GM19023 (cell line): ENCODE results near the gene RAD51B.
"Not testable (repeated sequence)": the region's sequence is repeated elsewhere in the genome, so short reads cannot be mapped to it uniquely, and the experiment has no call there.

ENCODE experiments used
- ATAC-seq: cut with Tn5 transposase; IDR thresholded peaks from one replicate; pipeline ENCODE4 v1.9.1; 2021; ENCODE audit warnings: mild to moderate bottlenecking, moderate library complexity; ENCODE audit not compliant: unreplicated experiment

The RAD51B gene

DNA sequence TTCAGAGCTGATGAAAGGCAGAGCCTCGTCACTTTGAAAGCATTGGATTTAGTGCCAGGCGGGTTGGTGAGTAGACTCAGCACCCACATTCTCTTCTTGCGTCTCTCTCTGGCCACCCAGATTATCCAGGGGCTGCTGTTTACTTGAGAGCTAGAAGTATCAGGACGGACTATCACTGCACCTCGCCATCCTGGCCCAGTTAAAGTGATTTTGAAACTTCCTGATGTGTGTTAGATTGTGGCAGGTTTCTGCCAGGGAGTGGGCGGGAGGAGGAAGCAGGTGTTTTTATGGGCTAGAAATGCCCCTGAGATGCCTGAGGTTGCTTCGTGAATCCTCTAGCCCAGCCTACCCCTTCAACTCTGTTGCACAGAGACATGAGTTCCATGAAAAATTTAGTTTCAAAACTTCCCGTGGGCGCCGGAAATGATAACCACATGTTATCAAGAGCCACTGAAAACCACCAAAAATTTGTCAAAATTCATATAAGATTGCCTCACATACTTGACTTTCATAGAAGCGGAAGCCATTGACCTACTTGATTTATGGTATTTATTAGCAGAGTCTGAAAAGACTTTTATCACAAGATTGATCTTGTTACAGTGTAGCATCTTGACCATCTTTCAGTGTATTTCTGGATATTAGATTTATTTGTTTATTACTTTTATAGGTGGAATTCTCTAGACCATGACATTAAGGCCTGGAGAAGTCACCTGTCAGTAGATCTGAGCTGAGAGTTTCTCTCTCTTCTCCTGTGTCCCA is 466.0 kb downstream of the RAD51B start:
- ATAC-seq = no peak

DNA sequence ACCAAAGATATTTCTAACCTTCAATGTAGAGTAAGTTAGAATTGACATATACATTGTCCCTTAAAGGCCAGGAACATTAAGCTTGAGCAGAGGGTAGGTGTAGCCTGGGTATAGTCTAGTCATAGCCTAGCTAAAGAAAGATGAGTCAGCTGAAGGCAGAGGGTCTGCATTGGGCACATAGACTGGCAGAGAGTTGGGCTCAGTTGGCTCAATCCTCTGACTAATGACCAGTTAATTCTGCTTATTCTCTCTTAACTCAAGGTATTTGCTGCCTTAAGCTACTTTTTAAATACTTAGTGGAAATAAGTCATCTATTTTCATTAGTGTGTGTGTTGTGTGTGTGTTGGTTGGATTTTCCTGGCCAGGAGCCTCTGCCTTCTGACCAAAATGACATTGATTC is 467.1 kb downstream of the RAD51B start:
- ATAC-seq = no peak

DNA sequence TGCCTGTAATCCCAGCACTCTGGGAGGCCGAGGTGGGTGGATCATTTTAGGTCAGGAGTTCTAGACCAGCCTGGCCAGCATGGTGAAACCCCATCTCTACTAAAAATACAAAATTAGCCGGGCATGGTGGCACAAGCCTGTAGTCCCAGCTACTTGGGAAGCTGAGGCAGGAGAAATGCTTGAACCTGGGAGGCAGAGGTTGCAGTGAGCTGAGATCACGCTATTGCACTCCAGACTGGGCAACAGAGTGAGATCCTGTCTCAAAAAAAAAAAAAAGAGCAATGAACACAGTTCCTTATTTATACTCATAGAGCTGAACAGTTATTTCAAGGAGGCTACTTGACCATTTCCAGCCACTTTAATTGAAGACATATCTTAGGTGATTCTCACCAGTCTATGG is 469.9 kb downstream of the RAD51B start:
- ATAC-seq = not testable (repeated sequence)

GRCh38 chr14:68291820-68292219 is 472.2 kb downstream of the RAD51B start:
- ATAC-seq = no peak

DNA sequence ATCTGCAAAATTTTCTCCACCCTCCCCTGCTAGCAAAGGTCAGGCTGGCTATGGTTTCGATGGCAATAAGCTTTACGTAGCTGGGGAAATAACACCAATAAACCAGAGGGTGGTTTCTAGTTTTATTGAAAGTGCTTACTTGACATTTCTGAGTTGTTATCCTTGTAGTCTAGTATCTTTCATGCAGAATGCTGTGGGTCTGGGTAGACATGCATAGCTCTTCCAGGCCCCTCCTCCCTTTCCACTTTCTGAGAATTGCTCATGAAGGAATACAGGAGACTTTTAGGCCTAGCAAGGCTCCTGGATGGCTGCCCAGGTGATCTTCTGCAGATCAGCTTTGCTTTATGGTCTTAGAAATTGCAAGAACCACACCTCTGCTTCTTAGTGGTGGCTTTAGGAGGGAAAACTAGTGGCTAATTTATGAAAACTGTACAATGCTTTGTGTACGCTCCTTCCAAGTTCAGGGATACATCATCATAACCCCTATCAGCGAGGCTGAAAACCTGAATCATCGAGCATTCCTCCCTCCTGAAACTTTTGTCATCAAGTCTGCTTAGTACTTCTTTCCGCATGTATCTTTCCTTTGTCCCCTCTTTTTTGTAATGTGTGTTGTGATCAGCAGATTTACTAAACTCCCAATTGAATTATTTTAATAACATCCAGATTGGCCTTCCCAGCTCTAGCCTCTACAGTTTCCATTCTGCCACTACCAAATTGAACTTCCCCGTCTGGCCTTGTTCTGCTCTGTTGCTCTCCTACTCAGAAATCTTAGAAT is 473.0 kb downstream of the RAD51B start:
- ATAC-seq = no peak

- no peak for ATAC-seq
Observed at GRCh38 chr14:68293404-68293803, 473.8 kb downstream of the RAD51B start.

- ATAC-seq = no peak
Observed at GRCh38 chr14:68295316-68295816, 475.8 kb downstream of the RAD51B start.

DNA sequence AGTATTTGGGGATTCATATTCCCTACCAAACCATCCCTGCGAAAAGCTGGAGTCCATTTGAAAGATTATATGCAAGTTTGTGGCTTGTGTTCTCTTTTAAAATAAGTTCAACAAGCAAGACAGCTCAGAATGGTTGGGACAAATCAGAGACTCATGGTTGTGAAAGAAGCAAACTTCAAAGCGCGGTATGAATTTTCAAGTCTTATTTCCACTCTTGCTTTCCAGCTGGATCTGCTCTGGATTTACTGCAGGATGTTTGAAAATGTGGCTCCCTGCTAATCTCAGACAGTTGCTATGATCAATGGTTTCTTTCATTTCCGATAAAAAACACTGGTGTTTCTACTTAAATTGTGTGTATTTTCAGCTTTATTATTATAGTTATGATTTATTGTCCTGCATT is 477.5 kb downstream of the RAD51B start:
- no peak for ATAC-seq

DNA sequence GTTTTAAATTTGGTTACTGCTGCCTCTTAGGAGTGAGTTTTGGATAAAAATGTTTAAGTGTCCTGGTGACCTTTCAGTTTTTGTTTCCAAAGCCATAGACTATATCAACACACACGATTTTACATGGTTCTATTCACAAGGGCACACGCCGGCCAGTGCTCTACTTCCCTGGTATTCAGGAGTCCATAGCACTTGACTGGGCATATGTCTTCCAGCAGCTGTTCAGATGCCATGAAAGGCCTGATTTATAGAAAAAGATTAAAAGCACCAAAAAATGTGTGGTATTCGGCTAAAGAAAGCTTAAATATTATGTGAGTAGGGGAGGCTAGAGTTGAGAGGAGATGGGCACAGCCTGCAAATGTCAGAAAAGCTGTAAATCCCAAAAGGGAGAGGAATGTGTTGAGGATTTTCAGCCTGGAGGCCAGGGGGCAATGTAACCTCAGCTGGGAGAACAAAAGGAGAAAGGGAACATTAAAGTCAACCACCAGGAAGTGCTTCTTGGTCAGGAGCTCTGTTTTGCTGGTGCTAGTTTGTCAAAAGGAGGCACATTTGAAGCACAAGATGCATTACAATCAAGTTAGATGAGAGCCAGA is 478.4 kb downstream of the RAD51B start:
- ATAC-seq = no peak

- no peak for ATAC-seq
Observed at GRCh38 chr14:68300608-68301007, 481.0 kb downstream of the RAD51B start.

- no peak for ATAC-seq
Observed at GRCh38 chr14:68301219-68301618, 481.6 kb downstream of the RAD51B start.

DNA sequence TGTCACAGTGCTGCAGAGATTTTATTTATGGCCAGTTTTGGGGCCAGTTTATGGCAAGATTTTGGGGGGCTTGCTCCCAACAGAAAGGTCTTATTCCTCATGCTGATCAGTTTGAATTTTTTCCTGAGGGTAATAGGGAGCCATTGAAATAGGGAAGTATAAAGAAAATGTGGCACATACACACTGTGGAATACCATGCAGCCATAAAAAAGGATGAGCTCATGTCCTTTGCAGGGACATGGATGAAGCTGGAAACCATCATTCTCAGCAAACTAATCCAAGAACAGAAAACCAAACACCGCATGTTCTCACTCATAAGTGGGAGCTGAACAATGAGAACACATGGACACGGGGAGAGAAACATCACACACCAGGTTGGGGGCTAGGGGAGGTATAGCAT is 483.4 kb downstream of the RAD51B start:
- ATAC-seq = not testable (repeated sequence)

DNA sequence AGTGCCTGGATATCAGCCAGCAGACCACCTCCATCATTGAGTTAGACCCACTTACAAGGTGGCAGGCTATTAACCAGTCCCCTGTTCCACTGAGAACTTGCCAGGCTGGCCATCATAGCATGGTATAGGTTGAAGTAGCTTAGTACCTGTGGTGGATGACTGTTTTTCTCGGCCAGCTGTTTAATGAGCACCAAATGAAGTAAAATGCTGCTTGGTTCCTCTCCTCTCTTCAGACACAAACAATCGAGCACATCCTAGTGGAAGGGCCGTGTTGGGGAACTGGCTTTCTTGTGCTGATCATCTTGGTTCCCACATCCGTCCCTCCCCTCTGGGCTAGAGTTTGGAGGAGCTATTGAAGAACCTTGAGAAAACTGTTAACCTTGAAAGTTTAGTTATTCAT is 486.2 kb downstream of the RAD51B start:
- ATAC-seq = no peak

- no peak for ATAC-seq
Observed at GRCh38 chr14:68306265-68306933, 486.8 kb downstream of the RAD51B start.

DNA sequence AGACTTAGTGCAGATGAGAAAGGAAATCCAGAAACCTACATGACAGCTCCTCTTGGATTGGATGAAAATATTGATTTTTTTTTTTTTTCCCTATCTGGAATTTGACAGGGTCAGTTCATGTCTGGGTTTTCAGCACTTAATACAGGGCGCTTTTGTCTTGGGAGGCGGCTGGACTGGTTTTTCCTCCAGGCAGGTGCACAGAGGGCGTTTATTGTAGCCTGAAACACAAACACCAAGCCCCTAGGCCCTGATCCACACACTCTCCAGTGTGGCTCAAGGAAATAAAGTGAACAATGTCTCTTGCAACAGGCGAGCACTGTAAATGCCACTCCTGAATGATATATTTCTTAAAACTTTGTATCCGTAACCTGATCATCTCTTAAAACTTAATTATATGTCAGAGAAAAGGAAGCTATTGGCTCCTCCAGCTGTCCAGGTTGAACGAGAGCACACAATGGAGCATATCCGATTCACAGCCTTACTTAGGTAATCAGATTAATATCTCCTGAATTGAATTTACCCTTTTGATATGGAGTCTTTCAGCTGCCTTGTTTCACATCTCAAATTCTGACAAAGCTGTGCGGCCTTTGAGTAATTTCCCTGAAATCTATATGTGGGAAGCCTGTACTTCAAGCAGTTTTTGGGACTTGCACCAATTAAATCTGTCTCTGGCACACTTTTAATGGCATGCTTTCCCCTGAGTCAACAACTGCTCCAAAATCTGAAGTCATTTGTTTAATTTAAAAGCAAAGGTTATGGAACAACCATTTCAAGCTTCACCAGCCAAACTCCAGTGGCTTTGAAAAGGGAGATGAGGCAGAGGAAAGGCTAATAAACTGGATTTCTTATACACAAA is 487.6 kb downstream of the RAD51B start:
- no peak for ATAC-seq

DNA sequence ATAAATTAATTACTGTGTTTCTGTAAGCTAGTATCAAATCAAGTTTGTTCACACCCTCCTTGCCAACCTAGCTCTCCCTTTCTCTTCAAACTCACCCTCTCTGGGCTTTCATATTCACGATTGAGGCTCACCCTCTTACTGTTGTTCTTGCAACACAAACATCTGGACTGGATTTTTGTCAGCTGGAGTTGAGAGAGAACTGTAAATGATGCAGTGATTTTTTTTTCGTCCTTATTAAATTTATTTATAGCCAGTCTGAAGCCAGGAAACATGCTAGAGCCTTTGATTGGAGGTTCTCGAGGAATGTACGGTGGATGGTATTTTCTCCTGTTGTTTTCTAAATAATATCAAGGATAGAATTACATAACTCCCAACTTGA is 488.2 kb downstream of the RAD51B start:
- no peak for ATAC-seq

- no peak for ATAC-seq
Observed at GRCh38 chr14:68308726-68309520, 489.3 kb downstream of the RAD51B start.

DNA sequence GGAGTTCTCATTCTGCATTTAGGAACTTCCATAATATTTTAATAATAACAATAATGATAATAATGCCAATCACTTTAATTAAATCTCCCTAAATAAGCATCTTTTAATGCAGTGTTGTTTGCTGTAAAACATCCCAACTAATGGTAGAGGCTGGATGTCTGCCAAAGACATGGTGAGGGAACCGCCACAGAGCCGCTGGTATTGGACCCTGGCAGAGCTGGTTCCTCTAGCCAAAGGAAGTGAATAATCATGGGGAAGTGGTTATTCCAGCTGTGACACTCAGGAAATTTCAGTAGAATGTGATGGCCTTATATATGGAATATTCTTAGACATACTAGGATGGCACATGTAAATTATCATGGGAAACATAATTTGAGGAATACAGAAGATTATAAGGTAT is 490.0 kb downstream of the RAD51B start:
- no peak for ATAC-seq

DNA sequence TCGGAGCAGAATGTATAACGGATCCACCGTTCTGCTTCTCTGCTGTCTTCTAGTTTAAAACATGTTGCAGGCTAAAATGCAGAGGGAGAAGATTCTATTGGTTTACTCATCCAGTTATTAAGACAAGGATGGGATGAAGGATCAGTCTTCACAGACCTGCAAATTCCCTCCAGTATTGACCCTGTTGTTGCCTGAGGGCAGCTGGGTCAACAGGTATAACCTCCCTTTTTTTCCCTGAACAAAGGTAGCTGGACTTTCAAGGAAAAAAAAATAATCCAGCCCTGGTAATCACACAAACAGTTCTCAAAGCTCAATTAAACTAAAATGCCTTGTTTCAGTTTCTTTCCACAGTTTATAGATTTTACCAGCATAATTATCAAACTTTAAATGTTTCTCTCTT is 492.7 kb downstream of the RAD51B start:
- ATAC-seq = no peak
